ENCODE measurements around the gene DNAAF3. TPM values are rescaled to one million over a fixed set of nuclear protein-coding genes. Genes with fewer than 3 reads are reported as not detected.

DNAAF3 gene
- total RNA-seq, 1 donor from 2014 or later = 9.1 TPM

GRCh38 chr19:55116232-55116858 is 50.1 kb downstream of the DNAAF3 start:
- Histone ChIP-seq H3K79me2 (ENCODE audit: low read depth) (peaks cover 55% of the 10 kb centered on the region), H3F3A (ENCODE audit: low read depth) (peaks cover 19% of the 10 kb centered on the region), H4K20me1 (ENCODE audit: low read depth) (peaks cover 54% of the 10 kb centered on the region), H3K27ac (no peak overlapping the region), H2AFZ (replicated peaks) (no peak overlapping the region), H3K4me3 (peak overlapping the region; percentile 76), H3K4me1 (peaks cover 5% of the 10 kb centered on the region), H3K9me3 (ENCODE audit: low read depth) (no peaks in the 10 kb centered on the region), H3K36me3 (no peaks in the 10 kb centered on the region), H3K4me2 (peak overlapping the region; percentile 96), H3K27me3 (no peaks in the 10 kb centered on the region), H3K9ac (peak overlapping the region; percentile 46)
- TF ChIP-seq EZH2phosphoT487 (IDR thresholded peaks at IDR 0.05) = no peak
- no peak for TF ChIP-seq EZH2 (IDR thresholded peaks at IDR 0.05)
- no peak for TF ChIP-seq CTCF (IDR thresholded peaks at IDR 0.05)
- Mint-ChIP-seq H3K4me1 (peaks cover 42% of the 10 kb centered on the region), H3K4me3 (peak overlapping the region; percentile 95), H3K9me3 (no peaks in the 10 kb centered on the region), H3K36me3 (no peaks in the 10 kb centered on the region), H3K27ac (peak overlapping the region; percentile 93), H3K27me3 (ENCODE audit: insufficient read depth, low read depth) (peaks cover 15% of the 10 kb centered on the region)
- DNase-seq (ENCODE audit: low spot score) = peak; percentile 50

GRCh38 chr19:55115446-55116065 is 50.9 kb downstream of the DNAAF3 start:
- H3K36me3 Mint-ChIP-seq = peaks cover 2% of the 10 kb centered on the region
- Histone ChIP-seq H3K9me3 (ENCODE audit: low read depth) (no peaks in the 10 kb centered on the region), H3K27me3 (no peaks in the 10 kb centered on the region), H3K9ac (no peak overlapping the region), H4K20me1 (ENCODE audit: low read depth) (peaks cover 56% of the 10 kb centered on the region), H3K4me2 (peak overlapping the region; percentile 96), H3K79me2 (ENCODE audit: low read depth) (peaks cover 56% of the 10 kb centered on the region), H3K4me1 (peaks cover 5% of the 10 kb centered on the region), H3F3A (ENCODE audit: low read depth) (peaks cover 19% of the 10 kb centered on the region), H3K36me3 (no peaks in the 10 kb centered on the region), H2AFZ (replicated peaks) (no peak overlapping the region), H3K27ac (no peak overlapping the region), H3K4me3 (peak overlapping the region; percentile 76)
- no peak for TF ChIP-seq EZH2 (IDR thresholded peaks at IDR 0.05)
- no peak for TF ChIP-seq CTCF (IDR thresholded peaks at IDR 0.05)
- TF ChIP-seq EZH2phosphoT487 (IDR thresholded peaks at IDR 0.05) = no peak
- H3K4me1 Mint-ChIP-seq = peaks cover 42% of the 10 kb centered on the region
- H3K27ac Mint-ChIP-seq = peak overlapping the region; percentile 93
- no peak for DNase-seq (ENCODE audit: low spot score)
- peaks cover 17% of the 10 kb centered on the region for H3K27me3 Mint-ChIP-seq (ENCODE audit: insufficient read depth, low read depth)
- no peaks in the 10 kb centered on the region for H3K9me3 Mint-ChIP-seq
- H3K4me3 Mint-ChIP-seq = peak overlapping the region; percentile 95

GRCh38 chr19:55114566-55115145 is 51.8 kb downstream of the DNAAF3 start:
- H3K4me1 Mint-ChIP-seq = peaks cover 42% of the 10 kb centered on the region
- no peaks in the 10 kb centered on the region for H3K9me3 Mint-ChIP-seq
- H3K27ac Mint-ChIP-seq = peak overlapping the region; percentile 60
- peaks cover 4% of the 10 kb centered on the region for H3K36me3 Mint-ChIP-seq
- no peak for TF ChIP-seq EZH2 (IDR thresholded peaks at IDR 0.05)
- TF ChIP-seq CTCF (IDR thresholded peaks at IDR 0.05) = no peak
- no peak for TF ChIP-seq EZH2phosphoT487 (IDR thresholded peaks at IDR 0.05)
- H3K27ac ChIP-seq = no peak overlapping the region
- no peak overlapping the region for H3K4me3 ChIP-seq
- H3K4me2 ChIP-seq = peak overlapping the region; percentile 96
- H3K9me3 ChIP-seq (ENCODE audit: low read depth) = no peaks in the 10 kb centered on the region
- peaks cover 19% of the 10 kb centered on the region for H3F3A ChIP-seq (ENCODE audit: low read depth)
- no peak overlapping the region for H2AFZ ChIP-seq (replicated peaks)
- peaks cover 63% of the 10 kb centered on the region for H4K20me1 ChIP-seq (ENCODE audit: low read depth)
- no peaks in the 10 kb centered on the region for H3K36me3 ChIP-seq
- H3K4me1 ChIP-seq = peaks cover 5% of the 10 kb centered on the region
- H3K4me3 Mint-ChIP-seq = peak overlapping the region; percentile 63
- H3K27me3 Mint-ChIP-seq (ENCODE audit: insufficient read depth, low read depth) = peaks cover 15% of the 10 kb centered on the region
- DNase-seq (ENCODE audit: low spot score) = no peak
- H3K9ac ChIP-seq = peak overlapping the region; percentile 20
- peaks cover 56% of the 10 kb centered on the region for H3K79me2 ChIP-seq (ENCODE audit: low read depth)
- H3K27me3 ChIP-seq = no peaks in the 10 kb centered on the region

All from neural progenitor cell (in vitro differentiated cells).